AG04450 (cell line): ENCODE measurements around the gene TNFSF8. TPM values are rescaled to one million over a fixed set of nuclear protein-coding genes. Genes with fewer than 3 reads are reported as not detected.

ENCODE experiments used
- CTCF ChIA-PET: fragments of 300-600, 350-600 bp; formaldehyde crosslinking; extraction: SDS; loops from one replicate; lab custom pipeline; 2022; ENCODE audit warnings: antibody characterized with exemption, inconsistent platforms; lab: Charles Lee
- POLR2A ChIA-PET: fragments of 350-600 bp; formaldehyde crosslinking; extraction: SDS; loops from one replicate; lab custom pipeline; 2021; ENCODE audit warnings: antibody characterized with exemption, inconsistent platforms; lab: Yijun Ruan, JAX
- DNase-seq: peaks from one replicate; pipeline ENCODE4 v3.0.0-alpha.2; 2011; ENCODE audit warnings: low read depth, low spot score
- H3K27ac ChIP-seq: one replicate; pipeline ENCODE4 v1.5.1; 2012; ENCODE audit warnings: low read depth, low read length, control low read depth
- H3K27me3 ChIP-seq: one replicate; pipeline ENCODE4 v1.6.0; 2012; ENCODE audit warnings: low read length; ENCODE audit not compliant: control insufficient read depth, insufficient read depth
- H3K4me3 ChIP-seq: 2 replicates; pipeline ENCODE4 v1.5.1; 2011; ENCODE audit warnings: mild to moderate bottlenecking, low read depth, low read length, control low read depth
- H3K9me3 ChIP-seq: 2 replicates; pipeline ENCODE4 v1.5.1; 2012; ENCODE audit warnings: low read length; ENCODE audit not compliant: control insufficient read depth, insufficient read depth
- polyA plus RNA-seq: library from polyadenylated mRNA; depleted of rRNA; stranded (reverse); fragments of >200 nt; gene quantifications from 2 replicates; pipeline ENCODE4 v1.2.3, GENCODE V29; 2011
- TF ChIP-seq, protein P1 (sequence below): IDR thresholded peaks from 2 replicates; pipeline ENCODE4 v1.5.1; 2011; ENCODE audit warnings: low read depth, low read length, control low read depth, inconsistent platforms

The TNFSF8 gene
- polyA plus RNA-seq, 1 experiment, result not detected

DNA sequence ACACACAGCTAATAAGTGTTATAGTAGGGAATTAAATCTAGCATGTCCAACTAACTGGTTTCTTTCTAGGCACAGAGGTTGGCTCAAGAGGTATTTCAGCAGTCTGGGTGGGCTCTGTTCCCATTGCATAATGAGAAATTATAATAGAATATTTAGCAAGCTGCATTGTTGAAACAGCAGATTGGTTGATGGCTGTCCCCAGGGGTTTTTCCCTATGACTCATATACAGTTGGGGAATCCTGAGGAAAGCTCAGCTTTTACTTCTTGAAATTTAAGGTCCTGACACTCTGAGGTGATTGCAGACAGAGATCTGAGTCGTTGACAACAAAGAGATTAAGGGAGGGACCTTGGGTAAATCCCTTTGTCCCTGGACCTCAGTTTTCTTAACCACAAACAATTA, 38.3 kb upstream of the TNFSF8 start:
- no peaks in the 10 kb centered on the region for H3K9me3 ChIP-seq
- ChIA-PET POLR2A (no interaction called here), CTCF (no interaction called here)
- no peak for DNase-seq
- H3K4me3 ChIP-seq, result no peak overlapping the region
- TF ChIP-seq, protein P1, sequence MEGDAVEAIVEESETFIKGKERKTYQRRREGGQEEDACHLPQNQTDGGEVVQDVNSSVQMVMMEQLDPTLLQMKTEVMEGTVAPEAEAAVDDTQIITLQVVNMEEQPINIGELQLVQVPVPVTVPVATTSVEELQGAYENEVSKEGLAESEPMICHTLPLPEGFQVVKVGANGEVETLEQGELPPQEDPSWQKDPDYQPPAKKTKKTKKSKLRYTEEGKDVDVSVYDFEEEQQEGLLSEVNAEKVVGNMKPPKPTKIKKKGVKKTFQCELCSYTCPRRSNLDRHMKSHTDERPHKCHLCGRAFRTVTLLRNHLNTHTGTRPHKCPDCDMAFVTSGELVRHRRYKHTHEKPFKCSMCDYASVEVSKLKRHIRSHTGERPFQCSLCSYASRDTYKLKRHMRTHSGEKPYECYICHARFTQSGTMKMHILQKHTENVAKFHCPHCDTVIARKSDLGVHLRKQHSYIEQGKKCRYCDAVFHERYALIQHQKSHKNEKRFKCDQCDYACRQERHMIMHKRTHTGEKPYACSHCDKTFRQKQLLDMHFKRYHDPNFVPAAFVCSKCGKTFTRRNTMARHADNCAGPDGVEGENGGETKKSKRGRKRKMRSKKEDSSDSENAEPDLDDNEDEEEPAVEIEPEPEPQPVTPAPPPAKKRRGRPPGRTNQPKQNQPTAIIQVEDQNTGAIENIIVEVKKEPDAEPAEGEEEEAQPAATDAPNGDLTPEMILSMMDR, result no peak
- peaks cover 9% of the 10 kb centered on the region for H3K27me3 ChIP-seq
- H3K27ac ChIP-seq, result no peak overlapping the region

DNA sequence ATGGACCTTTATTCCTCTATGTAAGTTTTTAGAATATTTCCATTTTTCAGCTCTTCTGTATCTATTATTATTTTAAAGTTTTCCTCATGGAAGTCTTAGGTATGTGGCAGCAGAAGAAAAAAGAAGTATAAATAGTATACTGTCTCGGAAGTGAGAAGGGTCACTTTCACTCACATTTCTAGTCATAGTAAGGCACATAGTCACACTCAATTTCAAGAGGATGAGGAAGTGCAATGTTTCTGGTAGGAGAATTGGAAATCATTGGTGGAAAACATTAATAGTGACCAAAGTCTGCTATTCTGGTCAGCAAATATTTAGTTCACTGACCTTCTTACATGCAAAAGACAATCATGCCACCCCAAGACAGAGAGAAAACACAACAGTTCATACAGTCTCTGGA, 35.2 kb upstream of the TNFSF8 start:
- TF ChIP-seq, protein P1, result no peak
- H3K9me3 ChIP-seq, result peaks cover 4% of the 10 kb centered on the region; the same call in 1 of the 2 replicates
- peaks cover 13% of the 10 kb centered on the region for H3K27me3 ChIP-seq
- H3K27ac ChIP-seq, result no peak overlapping the region
- ChIA-PET CTCF (no interaction called here), POLR2A (no interaction called here)
- H3K4me3 ChIP-seq, result no peak overlapping the region
- no peak for DNase-seq

DNA sequence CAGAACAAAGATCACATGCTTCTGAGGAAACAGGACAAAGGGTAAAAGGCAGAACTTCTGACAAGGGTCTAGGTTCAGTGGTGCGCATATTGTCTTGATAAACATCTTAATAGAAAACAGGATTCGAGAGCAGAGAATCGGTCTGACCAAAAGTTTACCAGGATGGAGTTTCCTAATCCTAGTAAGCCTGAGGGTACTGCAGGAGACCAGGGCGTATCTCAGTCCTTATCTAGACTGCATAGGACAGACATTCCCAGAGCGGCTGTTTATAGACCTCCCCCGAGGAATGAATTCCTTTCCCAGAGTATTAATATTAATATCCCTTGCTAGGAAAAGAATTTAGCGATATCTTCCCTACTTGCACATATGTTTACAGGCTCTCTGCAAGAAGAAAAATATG, 32.4 kb upstream of the TNFSF8 start:
- ChIA-PET POLR2A (no interaction called here), CTCF (no interaction called here)
- Histone ChIP-seq H3K27me3 (peaks cover 17% of the 10 kb centered on the region), H3K4me3 (no peak overlapping the region), H3K27ac (no peak overlapping the region), H3K9me3 (peaks cover 4% of the 10 kb centered on the region; the same call in 1 of the 2 replicates)
- TF ChIP-seq, protein P1, result no peak
- DNase-seq, result no peak

DNA sequence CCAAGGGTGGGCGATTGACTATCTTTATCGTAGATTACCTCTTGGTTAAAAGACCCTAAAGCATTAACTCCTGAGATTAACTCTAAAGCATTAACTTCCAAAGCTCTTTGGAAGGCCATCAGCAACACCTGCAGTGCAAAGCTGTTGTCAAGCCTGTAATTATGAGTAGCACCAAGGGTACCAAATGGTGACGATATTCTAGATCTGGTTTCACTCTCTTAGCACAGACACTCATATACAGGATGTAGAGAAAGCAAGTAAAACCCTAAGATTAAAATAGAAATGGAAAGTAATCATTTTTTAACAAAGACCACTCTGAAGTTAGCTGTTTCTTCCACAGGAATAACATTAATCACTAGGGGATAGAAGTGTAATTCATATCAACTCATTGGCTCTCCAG, 29.9 kb upstream of the TNFSF8 start:
- no peak for DNase-seq
- CTCF ChIA-PET, result interaction anchor here (1.0 to 1.2 kb wide), 2 partner anchors 46 to 54 kb away, joined by 3 read pairs; no protein-coding TSS in a partner anchor
- TF ChIP-seq, protein P1, result no peak
- no peak overlapping the region for H3K27ac ChIP-seq
- H3K9me3 ChIP-seq, result peaks cover 4% of the 10 kb centered on the region; the same call in 1 of the 2 replicates
- POLR2A ChIA-PET, result no interaction called here
- peaks cover 13% of the 10 kb centered on the region for H3K27me3 ChIP-seq
- no peak overlapping the region for H3K4me3 ChIP-seq

DNA sequence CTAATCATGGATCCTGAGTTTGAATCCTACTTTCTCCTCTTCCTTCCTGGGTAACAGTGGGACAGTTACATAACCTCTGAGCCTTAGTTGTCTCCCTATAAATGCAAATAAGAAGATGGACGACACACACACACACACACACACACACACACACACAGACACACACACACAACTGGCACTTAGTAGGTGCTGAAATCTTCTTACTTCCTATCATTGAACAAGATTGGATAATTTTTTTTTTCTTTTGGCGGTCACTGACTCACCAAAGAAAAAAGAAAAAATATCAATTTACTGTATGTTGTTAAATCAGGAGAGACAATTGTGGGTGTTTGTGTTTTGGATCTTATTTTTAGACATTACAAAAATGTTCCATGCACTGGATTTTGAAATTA, 28.4 kb upstream of the TNFSF8 start:
- TF ChIP-seq, protein P1, result no peak
- Histone ChIP-seq H3K4me3 (no peak overlapping the region), H3K27ac (no peak overlapping the region), H3K9me3 (peaks cover 4% of the 10 kb centered on the region; the same call in 1 of the 2 replicates), H3K27me3 (peaks cover 13% of the 10 kb centered on the region)
- CTCF ChIA-PET, result no interaction called here
- POLR2A ChIA-PET, result no interaction called here
- no peak for DNase-seq
